SJSA1 (cell line): ENCODE data around the gene LANCL1. TPM values are rescaled to one million over a fixed set of nuclear protein-coding genes. Genes with fewer than 3 reads are reported as not detected.
"Not testable (repeated sequence)": the region's sequence is repeated elsewhere in the genome, so short reads cannot be mapped to it uniquely, and the experiment has no call there.

Experiments used
- DNase-seq, 2 experiments: peaks; one replicate each; pipeline ENCODE4 v3.0.0-alpha.2; 2015 to 2020; ENCODE audit warnings: low spot score in 2 of 2, low read depth in 1 of 2
- H3K27ac ChIP-seq: fragments of 250-450 bp; sonication (Bioruptor Pico); 2 replicates; pipeline ENCODE4 v1.5.1; 2020; ENCODE audit warnings: mild to moderate bottlenecking, moderate library complexity
- H3K27me3 ChIP-seq: fragments of 250-450 bp; sonication (Bioruptor Pico); replicated peaks from 2 replicates; pipeline ENCODE4 v1.5.1; 2020; ENCODE audit warnings: mild to moderate bottlenecking, moderate library complexity
- H3K36me3 ChIP-seq: fragments of 250-450 bp; sonication (Bioruptor Pico); 2 replicates; pipeline ENCODE4 v1.5.1; 2020; ENCODE audit warnings: mild to moderate bottlenecking
- H3K4me1 ChIP-seq: fragments of 250-450 bp; sonication (Bioruptor Pico); replicated peaks from 2 replicates; pipeline ENCODE4 v1.6.1; 2021; ENCODE audit warnings: mild to moderate bottlenecking
- H3K4me3 ChIP-seq: fragments of 250-450 bp; sonication (Bioruptor Pico); 2 replicates; pipeline ENCODE4 v1.5.1; 2020; ENCODE audit warnings: mild to moderate bottlenecking
- H3K9me3 ChIP-seq: fragments of 250-450 bp; sonication (Bioruptor Pico); replicated peaks from 2 replicates; pipeline ENCODE4 v1.5.1; 2020; ENCODE audit warnings: mild to moderate bottlenecking
- total RNA-seq: library from RNA; depleted of rRNA; stranded (reverse); fragments of >200 nt; shearing (Covaris generic); gene quantifications from 2 replicates; pipeline ENCODE4 v1.2.3, GENCODE V29; 2014

The LANCL1 gene
- total RNA-seq, 1 experiment from 2014 or later = 38.1 TPM

- Histone ChIP-seq H3K4me1 (no peaks in the 10 kb centered on the region), H3K4me3 (no peak overlapping the region), H3K9me3 (no peaks in the 10 kb centered on the region; the same call in 1 of the 2 replicates), H3K27ac (no peak overlapping the region), H3K27me3 (no peaks in the 10 kb centered on the region), H3K36me3 (peaks cover 10% of the 10 kb centered on the region)
- no peak for DNase-seq
Measured at GRCh38 chr2:210445732-210446131, 30.8 kb downstream of the LANCL1 start.

- H3K4me3 ChIP-seq = no peak overlapping the region
- no peaks in the 10 kb centered on the region; the same call in 1 of the 2 replicates for H3K9me3 ChIP-seq
- peaks cover 8% of the 10 kb centered on the region; the same call in 1 of the 2 replicates for H3K36me3 ChIP-seq
- H3K4me1 ChIP-seq = no peaks in the 10 kb centered on the region
- H3K27me3 ChIP-seq = no peaks in the 10 kb centered on the region
- peak in 1 of 2 experiments; percentile 12 for DNase-seq
- H3K27ac ChIP-seq = no peak overlapping the region
Measured at GRCh38 chr2:210445116-210445707, 31.3 kb downstream of the LANCL1 start.

- H3K9me3 ChIP-seq = no peaks in the 10 kb centered on the region; the same call in 1 of the 2 replicates
- no peak overlapping the region for H3K27ac ChIP-seq
- DNase-seq = no peak
- peaks cover 20% of the 10 kb centered on the region for H3K36me3 ChIP-seq
- no peaks in the 10 kb centered on the region for H3K27me3 ChIP-seq
- no peak overlapping the region for H3K4me3 ChIP-seq
- H3K4me1 ChIP-seq = no peaks in the 10 kb centered on the region
Measured at GRCh38 chr2:210443527-210443926, 33.0 kb downstream of the LANCL1 start.

GRCh38 chr2:210442878-210443277, 33.7 kb downstream of the LANCL1 start:
- Histone ChIP-seq H3K36me3 (peaks cover 24% of the 10 kb centered on the region), H3K9me3 (no peaks in the 10 kb centered on the region; the same call in 1 of the 2 replicates), H3K4me1 (no peaks in the 10 kb centered on the region), H3K4me3 (no peak overlapping the region), H3K27ac (no peak overlapping the region), H3K27me3 (no peaks in the 10 kb centered on the region)
- no peak for DNase-seq

- DNase-seq = no peak
- no peaks in the 10 kb centered on the region for H3K27me3 ChIP-seq
- no peak overlapping the region for H3K4me3 ChIP-seq
- peaks cover 24% of the 10 kb centered on the region for H3K36me3 ChIP-seq
- H3K27ac ChIP-seq = no peak overlapping the region
- H3K9me3 ChIP-seq = no peaks in the 10 kb centered on the region; the same call in 1 of the 2 replicates
- H3K4me1 ChIP-seq = no peaks in the 10 kb centered on the region
Measured at GRCh38 chr2:210442457-210442856, 34.1 kb downstream of the LANCL1 start.

- no peak for DNase-seq
- Histone ChIP-seq H3K27me3 (no peaks in the 10 kb centered on the region), H3K27ac (no peak overlapping the region), H3K36me3 (peaks cover 30% of the 10 kb centered on the region), H3K9me3 (no peaks in the 10 kb centered on the region), H3K4me3 (no peak overlapping the region), H3K4me1 (no peaks in the 10 kb centered on the region)
Measured at GRCh38 chr2:210440206-210440605, 36.4 kb downstream of the LANCL1 start.

GRCh38 chr2:210435439-210435838, 41.1 kb downstream of the LANCL1 start:
- Histone ChIP-seq H3K4me3 (no peak overlapping the region), H3K36me3 (peaks cover 56% of the 10 kb centered on the region), H3K27me3 (no peaks in the 10 kb centered on the region), H3K9me3 (0 out of 2 replicates have a peak, but pooled peaks cover 3% of the 10 kb centered on the region), H3K27ac (no peak overlapping the region), H3K4me1 (no peaks in the 10 kb centered on the region)
- DNase-seq = no peak

- Histone ChIP-seq H3K27ac (no peak overlapping the region), H3K9me3 (peaks cover 7% of the 10 kb centered on the region; the same call in 1 of the 2 replicates), H3K4me1 (no peaks in the 10 kb centered on the region), H3K27me3 (no peaks in the 10 kb centered on the region), H3K4me3 (no peak overlapping the region), H3K36me3 (peaks cover 44% of the 10 kb centered on the region)
- no peak for DNase-seq
Measured at GRCh38 chr2:210432633-210433032, 43.9 kb downstream of the LANCL1 start.

- Histone ChIP-seq H3K36me3 (peaks cover 30% of the 10 kb centered on the region), H3K27me3 (no peaks in the 10 kb centered on the region), H3K9me3 (peaks cover 7% of the 10 kb centered on the region; the same call in 1 of the 2 replicates), H3K27ac (no peak overlapping the region), H3K4me3 (no peak overlapping the region), H3K4me1 (no peaks in the 10 kb centered on the region)
- no peak for DNase-seq
Measured at GRCh38 chr2:210429403-210430137, 47.0 kb downstream of the LANCL1 start.

- no peaks in the 10 kb centered on the region for H3K4me1 ChIP-seq
- H3K27ac ChIP-seq = no peak overlapping the region
- no peaks in the 10 kb centered on the region for H3K27me3 ChIP-seq
- H3K9me3 ChIP-seq = peaks cover 7% of the 10 kb centered on the region; the same call in 1 of the 2 replicates
- DNase-seq = no peak
- no peak overlapping the region for H3K4me3 ChIP-seq
- H3K36me3 ChIP-seq = peaks cover 22% of the 10 kb centered on the region
Measured at GRCh38 chr2:210428393-210429179, 48.0 kb downstream of the LANCL1 start.

- H3K27me3 ChIP-seq, H3K4me1 ChIP-seq: not testable (repeated sequence)
Measured at GRCh38 chr2:210427309-210427708, 49.2 kb downstream of the LANCL1 start.

GRCh38 chr2:210422366-210422765, 54.2 kb downstream of the LANCL1 start:
- DNase-seq = no peak
- Histone ChIP-seq H3K36me3 (no peaks in the 10 kb centered on the region), H3K27ac (no peak overlapping the region), H3K4me1 (peaks cover 12% of the 10 kb centered on the region), H3K4me3 (no peak overlapping the region), H3K9me3 (no peaks in the 10 kb centered on the region; the same call in 1 of the 2 replicates), H3K27me3 (no peaks in the 10 kb centered on the region)

More at GRCh38 chr2:210427309-210427708, 49.2 kb downstream of the LANCL1 start:
- peaks cover 16% of the 10 kb centered on the region for H3K36me3 ChIP-seq
- DNase-seq, H3K27ac ChIP-seq, H3K9me3 ChIP-seq, H3K4me3 ChIP-seq: not testable (repeated sequence)

GRCh38 chr2:210421916-210422315, 54.6 kb downstream of the LANCL1 start:
- Histone ChIP-seq H3K27me3 (no peaks in the 10 kb centered on the region), H3K4me1 (peaks cover 12% of the 10 kb centered on the region), H3K9me3 (no peaks in the 10 kb centered on the region; the same call in 1 of the 2 replicates), H3K4me3 (no peak overlapping the region), H3K36me3 (no peaks in the 10 kb centered on the region), H3K27ac (no peak overlapping the region)
- peak; percentile 61 to 68 for DNase-seq
